Esophagus mucosa (tissue), 1 donor: ENCODE measurements around the gene CARD14. TPM values are rescaled to one million over a fixed set of nuclear protein-coding genes. Genes with fewer than 3 reads are reported as not detected.

ENCODE experiments used
- ATAC-seq: fragments of 200-7000 bp; cut with Tn5 transposase; one replicate; pipeline ENCODE4 v1.9.1; 2020
- total RNA-seq: library from RNA; stranded (reverse); gene quantifications from one replicate; pipeline ENCODE4 v1.2.4, GENCODE V29; 2023
- donor health status: DM: yes; HTN: yes; CAD: no.

CARD14 gene
- total RNA-seq, 1 donor from 2014 or later = 23.8 TPM

DNA sequence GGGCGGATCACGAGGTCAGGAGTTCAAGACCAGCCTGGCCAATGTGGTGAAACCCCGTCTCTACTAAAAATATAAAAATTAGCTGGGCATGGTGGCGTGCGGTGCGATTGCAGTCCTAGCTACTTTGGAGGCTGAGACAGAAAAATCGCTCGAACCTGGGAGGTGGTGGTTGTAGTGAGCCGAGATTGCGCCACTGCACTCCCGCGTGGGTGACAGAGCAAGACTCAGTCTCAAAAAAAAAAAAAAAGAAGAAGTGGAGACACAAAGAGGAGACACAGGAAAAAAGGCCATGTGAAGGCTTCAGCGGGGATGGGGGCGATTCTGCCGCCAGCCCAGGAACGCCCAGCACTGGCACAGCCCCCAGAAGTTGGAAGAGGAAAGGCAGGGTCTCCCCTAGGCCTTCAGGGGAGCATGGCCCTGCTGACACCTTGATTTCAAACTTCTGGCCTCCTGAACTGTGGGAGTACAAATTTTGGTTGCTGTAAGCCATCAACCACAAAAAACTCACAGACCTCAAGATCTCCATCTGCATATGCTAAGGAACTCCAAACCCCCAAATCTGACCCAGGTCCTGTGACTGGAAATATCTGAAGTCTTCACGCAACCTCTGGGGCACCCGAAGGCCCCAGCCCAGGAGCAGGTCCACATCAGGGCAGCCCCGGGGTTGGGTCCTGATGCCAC is 43.3 kb downstream of the CARD14 start:
- no peak for ATAC-seq

DNA sequence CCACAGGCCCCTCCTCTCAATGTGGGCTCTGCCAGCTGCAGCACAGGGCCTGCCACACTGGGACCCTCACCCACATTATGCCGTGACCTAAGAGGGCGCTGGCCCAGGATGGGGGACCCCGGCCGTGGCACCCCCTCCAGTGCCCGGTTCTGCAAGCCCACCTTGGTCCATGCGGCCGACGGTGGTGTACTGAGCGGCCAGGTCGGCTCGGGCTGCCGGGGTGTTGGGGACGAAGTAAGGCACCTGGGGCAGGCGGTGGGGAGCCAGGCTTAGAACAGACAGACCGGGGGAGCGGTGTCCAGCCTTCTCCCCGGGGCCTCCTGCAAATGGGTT is 43.8 kb downstream of the CARD14 start:
- ATAC-seq = peak; percentile 5

DNA sequence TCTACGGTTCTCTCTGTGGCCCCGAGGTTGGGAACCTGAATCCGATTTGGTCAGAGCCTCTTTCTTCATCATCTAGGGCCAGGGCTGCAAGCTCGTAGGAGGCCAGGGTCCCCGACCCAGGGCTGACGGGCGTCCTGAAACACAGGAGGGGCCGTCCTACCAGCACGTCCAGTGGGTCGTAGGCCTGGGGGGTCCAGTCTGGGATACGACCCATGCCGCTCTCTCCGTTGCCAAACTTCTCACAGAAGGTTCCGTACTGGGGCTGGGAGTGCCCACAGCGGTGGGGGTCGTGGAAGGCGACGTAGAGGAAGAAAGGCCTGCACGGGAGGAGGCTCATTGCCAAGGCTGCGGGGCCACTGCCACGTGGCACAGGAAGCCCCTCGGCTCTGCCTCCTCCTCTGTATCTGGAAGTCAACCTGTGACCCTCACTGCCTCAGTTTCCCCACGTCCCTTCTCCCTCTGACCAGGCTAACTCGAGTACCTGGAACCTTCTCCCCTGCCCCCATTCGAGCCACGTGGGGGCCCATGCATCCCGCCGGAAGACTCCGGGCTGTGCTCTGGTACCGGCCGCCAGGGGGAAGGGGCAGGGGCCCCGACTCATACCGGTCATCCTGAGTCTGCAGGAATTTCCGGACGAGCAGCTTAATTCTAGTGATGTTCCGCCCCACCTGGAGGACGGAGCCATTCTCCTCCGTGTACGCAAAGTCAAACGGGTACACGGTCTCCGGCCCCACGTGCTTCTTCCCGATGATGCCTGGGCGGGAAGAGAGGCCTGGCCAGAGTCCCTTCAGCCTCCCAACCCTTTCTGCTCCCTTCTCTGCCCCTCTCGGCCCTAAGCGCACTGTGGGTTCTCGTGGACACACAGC is 44.4 kb downstream of the CARD14 start:
- ATAC-seq = no peak

DNA sequence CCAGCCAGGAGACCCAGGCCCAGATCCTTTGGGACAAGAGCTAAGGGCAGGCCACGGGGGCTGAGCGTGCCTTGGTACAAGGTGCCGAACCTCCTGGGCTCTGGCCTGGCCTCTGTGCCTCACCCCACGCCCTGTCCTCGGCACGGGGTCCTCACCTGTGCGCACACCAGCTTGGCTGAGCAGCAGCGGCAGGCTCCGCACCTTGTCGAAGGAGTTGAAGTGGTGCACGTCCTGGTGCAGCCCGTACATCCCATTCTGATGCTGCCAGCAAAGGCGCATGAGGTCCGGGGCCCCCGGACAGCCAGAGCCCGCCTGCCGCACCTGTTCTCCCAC is 45.0 kb downstream of the CARD14 start:
- no peak for ATAC-seq

DNA sequence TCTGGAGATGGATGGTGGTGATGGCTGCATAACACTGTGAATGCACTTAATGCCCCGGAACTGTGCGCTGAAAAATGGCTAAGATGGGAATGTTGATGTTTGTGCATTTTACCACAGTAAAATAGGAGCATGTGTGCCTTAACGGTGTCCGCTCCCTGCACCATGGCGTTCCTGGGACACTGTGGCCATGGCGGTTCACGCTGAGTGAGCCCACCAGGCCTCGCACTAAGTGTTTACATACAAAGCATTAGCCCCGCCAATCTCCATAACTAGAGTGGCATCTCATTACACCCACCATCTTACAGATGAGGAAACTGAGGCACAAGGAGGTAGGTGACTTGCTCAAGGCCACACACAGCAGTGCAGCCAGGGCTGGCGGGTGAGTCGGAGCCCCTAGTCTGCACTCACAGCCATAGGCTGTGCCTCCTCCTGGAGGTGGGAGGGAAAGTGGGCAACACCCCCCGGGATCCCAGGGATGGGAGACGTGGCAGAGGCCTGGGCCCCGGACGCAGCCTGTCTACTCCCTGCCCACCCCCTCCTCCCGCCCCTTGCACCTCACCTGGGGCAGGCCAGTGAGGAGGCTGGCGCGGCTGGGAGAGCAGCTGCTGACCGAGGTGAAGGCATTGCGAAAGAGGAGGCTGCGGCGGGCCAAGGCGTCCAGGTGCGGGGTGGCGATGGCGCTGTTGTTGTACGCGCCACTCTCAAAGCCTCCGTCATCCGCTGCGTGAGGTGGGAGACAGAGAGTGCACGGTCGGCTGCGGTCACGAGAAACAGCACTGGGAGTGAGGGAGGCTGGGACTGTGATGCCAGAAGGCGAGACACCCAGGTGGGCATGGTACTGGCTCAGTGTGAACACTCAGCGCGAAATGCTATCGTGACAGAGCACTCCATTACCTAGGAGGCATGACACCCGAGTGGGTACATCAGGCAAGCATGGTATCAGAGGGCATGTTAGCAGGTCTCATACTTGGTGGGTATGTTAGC is 46.9 kb downstream of the CARD14 start:
- ATAC-seq = no peak

DNA sequence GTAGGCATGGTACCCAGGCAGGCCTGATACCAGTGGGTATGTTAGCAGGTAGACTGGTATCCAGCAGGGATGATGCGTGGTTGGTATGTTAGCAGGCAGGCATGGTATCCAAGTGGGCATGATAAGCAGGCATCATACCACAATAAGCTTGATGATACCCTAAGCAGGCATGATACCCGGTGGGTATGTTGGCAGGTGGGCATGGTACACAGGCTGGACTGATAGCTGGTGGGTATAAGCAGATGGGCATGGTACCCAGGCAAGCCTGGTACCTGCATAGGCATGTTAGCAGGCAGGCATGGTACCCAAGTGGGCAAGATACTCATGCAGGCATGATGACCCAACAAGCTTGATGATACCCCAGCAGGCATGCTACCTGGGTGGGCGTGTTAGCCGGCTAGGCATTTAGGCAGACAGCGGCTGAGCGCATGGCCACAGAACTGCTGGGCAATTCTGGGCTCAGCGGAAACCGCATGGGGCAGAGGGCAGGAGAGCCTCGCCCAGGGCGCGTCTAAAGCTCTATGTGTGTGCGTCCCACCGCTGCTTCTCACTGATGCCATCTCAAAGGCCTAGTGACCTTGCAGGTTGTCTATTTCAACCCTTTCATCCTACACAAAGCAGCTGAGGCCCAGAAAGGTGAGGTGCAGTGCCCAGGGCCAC is 48.0 kb downstream of the CARD14 start:
- no peak for ATAC-seq

- ATAC-seq = no peak
These were observed 48.6 kb downstream of the CARD14 start for GRCh38 chr17:80218391-80218790.

DNA sequence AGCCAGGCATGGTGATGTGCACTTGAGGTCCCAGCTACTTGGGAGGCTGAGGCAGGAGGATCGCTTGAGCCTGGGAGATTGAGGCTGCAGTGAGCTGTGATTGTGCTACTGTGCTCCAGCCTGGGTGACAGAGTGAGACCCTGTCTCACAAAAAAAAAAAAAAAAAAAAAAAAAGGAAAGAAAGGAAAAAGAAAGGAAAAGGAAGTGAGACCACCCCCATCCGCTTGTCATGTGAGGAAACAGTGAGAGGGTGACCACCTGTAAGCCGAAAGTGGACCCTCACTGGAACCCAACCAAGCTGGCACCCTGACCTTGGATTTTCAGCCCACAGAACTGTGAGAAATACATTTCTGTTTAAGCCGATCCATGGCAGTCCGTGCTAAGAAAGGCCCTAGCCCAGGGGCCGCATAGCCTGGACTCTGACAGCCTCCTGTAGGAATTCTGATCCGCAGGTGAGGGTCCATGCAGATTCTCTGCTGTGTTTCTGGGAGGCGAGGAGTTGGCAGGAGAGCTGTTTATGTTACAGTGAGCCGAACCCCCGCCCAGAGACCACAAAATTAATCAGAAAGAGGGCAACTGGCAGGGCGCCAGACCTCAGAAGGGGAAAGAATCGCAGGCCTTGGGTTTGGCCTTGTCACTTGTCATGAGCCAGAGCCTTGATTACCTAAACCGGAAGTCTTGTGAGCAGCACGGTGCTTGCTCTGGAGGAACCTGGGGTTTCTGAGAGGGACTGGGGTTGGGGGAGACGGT is 49.4 kb downstream of the CARD14 start:
- ATAC-seq = peak; percentile 58

DNA sequence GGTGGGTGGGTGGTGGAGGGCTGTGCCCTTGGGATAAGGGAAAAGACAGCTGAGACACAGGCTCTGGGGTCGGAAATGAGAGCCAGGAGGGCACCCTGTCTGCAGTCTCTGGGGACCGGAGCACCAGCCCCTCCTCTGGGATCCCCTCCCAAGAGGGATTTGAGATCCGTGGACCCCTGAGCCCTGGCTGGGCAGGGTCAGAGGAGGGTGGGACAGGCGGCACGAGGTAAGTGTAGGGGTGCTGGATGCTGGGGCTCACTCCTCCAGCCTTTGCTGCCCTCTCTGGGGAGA is 49.9 kb downstream of the CARD14 start:
- ATAC-seq = peak; percentile 34

DNA sequence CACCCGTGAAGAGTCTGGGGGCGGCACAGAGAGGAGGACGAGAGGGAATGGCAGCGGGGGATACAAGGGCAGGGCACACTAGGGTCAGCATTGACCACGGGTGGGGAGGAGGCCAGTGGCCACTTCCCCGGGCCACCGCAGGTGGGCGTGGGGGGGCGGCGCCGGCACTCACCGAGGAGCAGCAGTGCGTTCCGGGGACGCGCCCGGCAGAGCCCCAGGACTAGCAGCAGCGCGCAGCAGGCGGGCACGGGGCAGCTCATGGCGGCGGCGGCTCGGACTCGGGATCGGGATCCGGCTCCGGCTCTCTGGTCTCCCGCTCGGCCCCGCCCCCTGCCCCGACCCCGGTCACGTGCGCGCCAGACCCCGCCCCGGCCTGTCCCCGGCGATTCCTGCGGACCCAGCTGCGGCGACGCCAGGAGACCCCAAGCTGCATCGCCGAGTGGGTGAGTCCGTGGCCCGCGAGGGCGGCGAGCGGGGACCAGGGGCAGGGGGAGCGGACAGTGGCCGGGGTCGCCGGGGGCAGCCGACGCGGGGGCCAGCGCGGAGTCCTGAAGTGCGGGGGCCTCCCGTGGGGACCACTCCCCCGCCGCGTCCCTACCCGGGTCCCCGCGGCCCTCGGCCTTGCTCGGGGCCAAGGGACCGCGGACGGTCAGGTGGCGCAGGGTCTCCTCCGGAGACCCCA is 50.4 kb downstream of the CARD14 start, which contains the start of the genes SGSH and SLC26A11:
Gene SGSH, minus strand, starts transcription at position 280 of the 682 bp plus-strand sequence. Its CDS starts 20 bp downstream, at position 260.
Gene SLC26A11, plus strand, starts transcription at position 374 of the 682 bp plus-strand sequence. CDS start 1,134 bp downstream, outside the sequence.
- peak; percentile 76 for ATAC-seq

- ATAC-seq = peak; percentile 9
These were observed 50.9 kb downstream of the CARD14 start for GRCh38 chr17:80220736-80221215.

DNA sequence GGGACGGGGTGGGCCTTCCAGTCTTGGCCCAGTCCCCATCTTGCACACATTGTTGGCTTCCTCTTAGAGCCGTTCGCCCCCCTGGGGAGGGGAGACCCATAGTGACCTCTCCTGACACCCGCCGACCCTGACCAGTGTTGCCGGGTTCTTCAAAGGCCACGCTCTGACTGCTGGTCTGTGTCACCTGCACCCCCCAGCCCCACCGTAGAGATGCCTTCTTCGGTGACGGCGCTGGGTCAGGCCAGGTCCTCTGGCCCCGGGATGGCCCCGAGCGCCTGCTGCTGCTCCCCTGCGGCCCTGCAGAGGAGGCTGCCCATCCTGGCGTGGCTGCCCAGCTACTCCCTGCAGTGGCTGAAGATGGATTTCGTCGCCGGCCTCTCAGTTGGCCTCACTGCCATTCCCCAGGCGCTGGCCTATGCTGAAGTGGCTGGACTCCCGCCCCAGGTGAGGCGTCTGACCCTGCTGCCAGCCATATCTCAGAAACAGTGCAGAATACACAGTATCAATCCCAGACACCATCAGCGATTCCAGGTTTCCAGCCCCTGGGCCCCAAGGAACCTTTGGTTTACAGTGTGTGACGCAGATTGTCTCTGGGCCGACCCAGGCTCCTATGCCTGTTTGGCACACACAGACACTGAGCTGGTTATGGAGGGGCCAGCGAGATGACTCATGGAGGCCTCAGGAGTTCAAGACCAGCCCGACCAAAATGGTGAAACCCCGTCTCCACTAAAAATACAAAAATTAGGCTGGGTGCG is 51.7 kb downstream of the CARD14 start:
- no peak for ATAC-seq

DNA sequence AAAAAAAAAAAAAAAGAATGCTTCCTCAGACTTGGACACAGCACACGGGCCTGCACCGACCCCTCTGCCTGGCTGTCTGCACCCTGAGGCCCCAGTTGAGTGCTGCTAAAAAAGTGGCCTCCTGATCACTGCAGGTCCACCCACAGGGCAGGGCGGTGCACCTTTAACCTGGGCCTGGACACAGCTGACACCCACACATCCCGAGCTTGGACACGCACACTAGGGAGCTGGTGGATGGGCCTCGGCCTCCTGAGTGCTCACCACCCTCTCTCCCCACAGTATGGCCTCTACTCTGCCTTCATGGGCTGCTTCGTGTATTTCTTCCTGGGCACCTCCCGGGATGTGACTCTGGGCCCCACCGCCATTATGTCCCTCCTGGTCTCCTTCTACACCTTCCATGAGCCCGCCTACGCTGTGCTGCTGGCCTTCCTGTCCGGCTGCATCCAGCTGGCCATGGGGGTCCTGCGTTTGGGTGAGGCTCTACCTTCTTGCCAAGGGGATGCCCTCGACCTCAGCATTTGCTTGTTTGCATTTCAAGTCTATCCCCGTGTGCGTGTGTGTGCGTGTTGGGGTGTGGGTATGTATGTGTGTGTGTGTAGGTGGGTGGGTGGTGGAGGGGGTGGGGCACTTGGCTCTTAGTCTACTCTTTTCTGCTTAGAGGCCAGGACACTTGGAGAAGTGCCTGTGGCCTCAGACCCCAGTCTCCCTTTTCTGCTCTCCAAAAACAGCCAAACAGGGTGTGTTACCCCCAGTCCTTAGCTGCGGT is 52.7 kb downstream of the CARD14 start:
- no peak for ATAC-seq

DNA sequence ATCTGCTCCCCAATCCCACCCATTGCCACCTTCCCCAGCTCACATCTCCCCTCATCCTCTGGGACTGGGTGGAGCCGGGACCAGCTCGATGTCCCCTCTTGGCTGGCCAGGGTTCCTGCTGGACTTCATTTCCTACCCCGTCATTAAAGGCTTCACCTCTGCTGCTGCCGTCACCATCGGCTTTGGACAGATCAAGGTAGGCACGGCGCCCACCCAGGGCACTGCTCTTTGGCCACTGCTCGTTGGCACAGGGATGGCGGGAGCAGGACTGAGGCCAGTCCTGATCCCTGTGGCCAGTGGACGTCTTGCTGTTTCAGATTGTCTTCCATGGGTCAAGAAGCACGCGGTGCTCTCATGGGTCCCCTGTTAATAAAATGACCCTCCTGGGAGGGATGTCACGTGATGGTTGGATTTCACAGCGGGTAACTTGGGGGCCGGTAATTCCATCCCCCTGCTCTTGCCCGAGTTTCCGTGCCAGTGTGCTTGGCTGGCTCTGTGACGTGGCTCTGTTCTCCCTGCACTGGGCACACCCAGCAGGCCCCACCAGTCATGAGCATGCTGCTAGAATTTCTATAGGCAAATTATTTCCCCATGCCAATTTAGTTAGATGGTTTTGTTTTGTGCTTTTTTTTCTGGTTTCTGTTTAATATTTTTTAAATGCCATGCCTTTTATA is 53.4 kb downstream of the CARD14 start:
- ATAC-seq = no peak

DNA sequence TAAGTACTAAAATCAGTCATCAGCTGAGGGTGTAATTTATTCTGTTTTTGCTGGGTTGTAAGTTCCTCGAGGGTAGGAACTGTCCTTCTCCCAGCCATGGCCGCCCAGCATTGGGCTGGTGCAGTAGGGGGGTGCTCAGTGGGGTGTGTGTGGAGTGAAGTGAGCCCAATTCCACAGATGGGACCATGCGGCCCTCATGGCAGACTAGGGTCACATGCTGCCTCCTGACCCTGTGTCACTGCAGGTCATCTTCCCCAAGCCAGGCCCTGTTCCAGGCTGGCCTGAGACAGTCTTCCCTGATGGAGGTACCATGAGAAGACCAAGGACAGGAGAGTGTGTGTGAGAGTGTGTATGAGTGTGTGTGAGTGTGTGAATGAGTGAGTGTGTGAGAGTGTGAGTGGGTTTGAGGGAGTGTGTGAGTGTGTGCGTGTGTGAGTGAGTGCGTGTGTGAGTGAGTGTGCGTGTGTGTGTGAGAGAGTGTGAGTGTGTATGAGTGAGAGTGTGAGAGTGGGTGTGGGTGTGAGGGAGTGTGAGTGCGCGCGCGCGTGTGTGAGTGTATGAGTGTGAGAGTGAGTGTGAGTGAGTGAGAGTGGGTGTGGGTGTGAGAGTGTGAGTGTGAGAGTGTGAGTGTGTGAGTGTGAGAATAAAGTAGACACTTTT is 54.1 kb downstream of the CARD14 start:
- no peak for ATAC-seq

DNA sequence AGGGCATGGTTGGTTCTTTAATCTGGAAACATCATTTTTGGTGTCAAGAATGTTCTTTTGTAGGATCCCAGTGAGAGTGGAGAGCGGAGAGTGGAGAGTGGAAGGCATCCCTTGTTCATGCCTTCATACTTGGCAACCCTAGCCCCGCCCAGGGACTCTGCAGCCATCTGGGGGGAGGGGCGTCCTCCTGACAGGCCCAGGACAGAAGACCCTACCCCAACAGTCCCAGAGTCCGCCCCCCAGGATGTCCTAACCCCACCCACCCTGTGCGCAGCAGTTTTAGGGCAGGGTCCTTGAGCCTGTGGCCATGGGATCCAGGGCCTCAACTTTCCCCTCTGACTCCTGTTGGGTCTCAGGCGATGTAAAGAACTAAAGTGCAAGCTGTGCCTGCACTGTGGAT is 54.9 kb downstream of the CARD14 start:
- no peak for ATAC-seq

DNA sequence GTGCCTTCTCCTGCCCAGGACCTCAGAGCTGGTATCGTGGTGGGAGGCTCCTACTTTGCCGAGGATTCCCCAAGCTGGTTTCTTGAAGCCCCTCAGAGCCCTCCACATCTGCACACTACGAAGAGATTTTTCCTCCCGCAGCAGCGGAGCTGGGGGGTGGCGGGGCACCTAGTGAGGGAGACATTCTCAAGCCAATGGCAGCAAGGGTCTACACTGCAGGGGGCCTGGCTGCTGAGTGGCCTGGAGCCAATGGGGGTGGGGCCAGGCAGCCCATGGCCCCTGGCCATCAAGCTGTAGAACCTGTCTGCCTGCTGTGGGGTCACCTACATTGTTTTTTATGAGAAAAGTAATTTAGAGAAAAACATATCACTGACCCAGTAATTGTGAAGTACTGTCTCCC is 55.4 kb downstream of the CARD14 start:
- ATAC-seq = no peak

DNA sequence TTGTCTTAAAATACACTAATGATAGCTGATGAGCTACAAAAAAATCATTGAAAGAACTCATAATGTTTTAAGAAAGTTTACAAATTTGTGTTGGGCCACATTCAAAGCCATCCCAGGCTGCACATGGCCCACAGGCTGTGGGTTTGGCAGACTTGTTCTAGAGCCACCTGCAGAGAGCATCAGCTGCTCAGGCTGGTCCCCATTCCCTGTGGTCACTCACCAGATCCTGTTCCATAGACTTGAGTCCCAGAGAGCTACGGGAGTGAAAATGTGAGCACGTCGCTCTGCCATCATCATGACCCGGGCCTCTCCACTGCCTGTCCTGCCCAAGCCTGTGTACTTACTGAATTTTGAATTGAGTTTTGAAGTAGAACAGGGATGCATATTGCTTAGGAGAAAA is 57.3 kb downstream of the CARD14 start:
- no peak for ATAC-seq
